HG02970 (cell line): ENCODE results near the gene HMGCLL1.

ENCODE experiments used
- ATAC-seq: cut with Tn5 transposase; IDR thresholded peaks from one replicate; pipeline ENCODE4 v1.9.1; 2021; ENCODE audit warnings: mild to moderate bottlenecking, moderate library complexity, moderate number of reproducible peaks; ENCODE audit not compliant: unreplicated experiment, low FRiP score

The HMGCLL1 gene

GRCh38 chr6:55578537-55579363 is at the start of gene HMGCLL1:
TSS of gene HMGCLL1 (minus strand) at chr6:55579192. CDS start at chr6:55579055, 137 bp downstream.
- no peak for ATAC-seq

- no peak for ATAC-seq
Observed at GRCh38 chr6:55621993-55622392, 43.0 kb upstream of the HMGCLL1 start.

DNA sequence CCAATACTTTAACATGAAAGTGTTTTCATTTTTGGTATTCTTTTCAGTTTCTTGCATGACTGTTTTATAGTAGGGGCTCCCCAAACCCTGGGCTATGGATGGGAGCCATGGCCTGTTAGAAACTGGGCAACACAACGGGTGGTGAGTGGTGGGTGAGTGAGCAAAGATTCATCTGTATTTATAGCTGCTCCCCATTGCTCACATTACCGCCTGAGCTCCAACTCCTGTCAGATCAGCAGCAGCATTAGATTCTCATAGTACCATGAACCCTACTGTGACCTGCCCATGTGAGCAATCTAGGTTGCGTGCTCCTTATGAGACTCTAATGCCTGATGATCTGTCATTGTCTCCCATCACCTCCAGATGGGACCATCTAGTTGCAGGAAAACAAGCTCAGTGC is 42.3 kb upstream of the HMGCLL1 start:
- no peak for ATAC-seq

DNA sequence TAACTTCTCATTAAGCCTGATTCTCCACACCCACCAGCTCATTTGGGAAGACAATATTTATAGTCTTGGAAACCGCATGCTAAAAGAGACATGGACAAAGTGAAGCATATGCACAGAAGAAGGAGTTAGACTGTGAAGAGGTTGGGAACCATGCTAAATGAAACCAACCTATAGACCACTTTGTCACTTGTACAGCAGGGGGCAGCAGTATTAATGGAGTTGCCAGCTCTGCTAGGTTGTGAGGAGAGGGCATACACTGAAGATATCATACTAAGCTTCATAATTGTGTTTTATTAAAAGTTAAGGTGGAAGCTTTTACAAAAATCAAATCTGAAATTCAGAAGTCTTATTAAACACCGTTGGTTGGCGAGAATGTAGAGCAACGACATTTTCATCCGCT is 38.3 kb upstream of the HMGCLL1 start:
- no peak for ATAC-seq

DNA sequence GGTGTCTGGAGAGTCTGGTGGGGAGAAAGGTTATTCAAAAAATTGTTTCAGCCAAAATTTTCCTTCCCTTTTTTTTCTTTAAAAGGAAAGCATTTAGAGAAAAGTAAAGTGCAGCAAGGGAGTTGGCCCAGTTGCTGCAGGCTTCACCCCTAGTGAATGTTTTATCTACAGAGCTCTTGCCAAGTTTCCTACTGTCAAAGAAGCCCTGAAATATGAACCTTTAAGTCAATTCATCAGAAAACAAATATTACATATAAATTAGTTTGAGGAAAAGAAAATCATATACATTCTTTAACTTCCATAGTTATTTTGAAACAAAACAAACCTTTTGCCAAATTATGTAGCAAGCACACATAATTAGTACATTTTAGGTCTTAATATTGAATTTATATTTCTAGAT is 25.0 kb upstream of the HMGCLL1 start:
- no peak for ATAC-seq

GRCh38 chr6:55601120-55601519 is 22.1 kb upstream of the HMGCLL1 start:
- no peak for ATAC-seq

- ATAC-seq: no peak
Observed at GRCh38 chr6:55594442-55594841, 15.4 kb upstream of the HMGCLL1 start.

GRCh38 chr6:55584654-55585354 is 5.8 kb upstream of the HMGCLL1 start:
- no peak for ATAC-seq

GRCh38 chr6:55576811-55577210 is 2.2 kb downstream of the HMGCLL1 start:
- no peak for ATAC-seq

GRCh38 chr6:55574556-55574955 is 4.4 kb downstream of the HMGCLL1 start:
- no peak for ATAC-seq

GRCh38 chr6:55569638-55570037 is 9.4 kb downstream of the HMGCLL1 start:
- no peak for ATAC-seq

- no peak for ATAC-seq
Observed at GRCh38 chr6:55568808-55569439, 10.1 kb downstream of the HMGCLL1 start.

DNA sequence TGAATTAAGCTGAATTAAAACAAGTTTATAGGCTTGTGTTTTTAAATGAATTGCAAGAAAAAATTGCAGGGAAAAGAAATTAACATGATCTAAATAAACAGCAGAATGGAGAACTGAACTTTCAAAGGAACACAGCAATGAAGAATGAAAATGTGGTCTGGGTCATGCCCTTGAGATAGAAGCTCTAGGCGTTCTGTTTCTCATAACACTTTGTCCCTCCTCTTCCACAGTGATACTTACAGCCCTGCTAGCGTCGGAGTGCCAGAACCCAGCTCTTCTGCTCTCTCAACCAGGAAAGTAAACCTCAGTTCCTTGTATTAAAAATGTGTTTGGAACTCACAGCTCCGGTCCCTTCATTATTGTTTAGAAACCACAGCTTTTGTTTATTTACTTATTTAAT is 11.4 kb downstream of the HMGCLL1 start:
- ATAC-seq: no peak

GRCh38 chr6:55566036-55566710 is 12.8 kb downstream of the HMGCLL1 start:
- no peak for ATAC-seq

DNA sequence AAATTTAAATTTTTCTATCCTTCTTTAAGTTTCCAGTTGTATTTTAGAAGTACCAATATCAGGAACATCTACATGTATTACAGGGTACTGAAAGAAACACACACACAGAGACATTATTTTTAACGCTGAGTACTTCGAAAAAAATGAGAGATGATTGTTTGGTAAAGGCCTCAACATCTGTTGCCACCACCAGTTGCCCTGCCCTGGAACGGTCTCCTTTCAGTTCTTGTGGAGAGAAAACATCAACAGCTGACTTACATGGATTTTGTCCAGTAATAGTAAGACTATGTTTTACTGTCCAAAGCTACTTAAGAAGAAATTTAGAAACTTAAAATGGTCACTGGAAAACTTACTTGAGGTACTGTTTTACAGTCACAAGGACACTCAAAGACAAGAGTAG is 16.7 kb downstream of the HMGCLL1 start:
- ATAC-seq: no peak

DNA sequence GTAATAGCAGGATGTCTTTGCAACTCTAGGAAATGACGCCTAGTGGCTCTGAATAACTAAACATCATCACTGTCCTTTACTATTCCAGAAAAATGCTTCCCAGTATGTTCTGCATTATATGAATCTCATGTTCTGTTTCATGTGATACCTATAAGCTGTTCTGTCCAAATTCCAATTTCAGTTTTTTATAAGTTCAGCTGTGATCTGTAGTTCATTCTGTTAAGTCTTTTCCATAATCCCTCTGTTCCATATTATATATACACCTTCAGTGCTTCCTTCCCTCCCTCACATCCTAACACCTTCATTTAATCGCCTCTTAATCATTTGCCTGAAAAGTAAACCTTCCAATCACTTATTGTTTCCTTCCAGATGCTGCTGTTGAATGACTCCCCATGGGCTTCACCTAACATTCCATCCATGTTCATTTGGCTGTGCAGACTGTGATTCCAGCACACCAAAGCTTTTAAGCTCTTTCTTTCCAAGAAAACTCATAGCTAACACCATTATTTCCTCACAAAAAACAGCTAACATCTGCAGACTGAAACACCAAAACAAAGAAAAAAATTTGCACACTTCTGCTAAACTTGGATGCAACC is 18.6 kb downstream of the HMGCLL1 start:
- ATAC-seq: no peak

- no peak for ATAC-seq
Observed at GRCh38 chr6:55557146-55557545, 21.8 kb downstream of the HMGCLL1 start.

GRCh38 chr6:55545791-55546190 is 33.2 kb downstream of the HMGCLL1 start:
- ATAC-seq: no peak

DNA sequence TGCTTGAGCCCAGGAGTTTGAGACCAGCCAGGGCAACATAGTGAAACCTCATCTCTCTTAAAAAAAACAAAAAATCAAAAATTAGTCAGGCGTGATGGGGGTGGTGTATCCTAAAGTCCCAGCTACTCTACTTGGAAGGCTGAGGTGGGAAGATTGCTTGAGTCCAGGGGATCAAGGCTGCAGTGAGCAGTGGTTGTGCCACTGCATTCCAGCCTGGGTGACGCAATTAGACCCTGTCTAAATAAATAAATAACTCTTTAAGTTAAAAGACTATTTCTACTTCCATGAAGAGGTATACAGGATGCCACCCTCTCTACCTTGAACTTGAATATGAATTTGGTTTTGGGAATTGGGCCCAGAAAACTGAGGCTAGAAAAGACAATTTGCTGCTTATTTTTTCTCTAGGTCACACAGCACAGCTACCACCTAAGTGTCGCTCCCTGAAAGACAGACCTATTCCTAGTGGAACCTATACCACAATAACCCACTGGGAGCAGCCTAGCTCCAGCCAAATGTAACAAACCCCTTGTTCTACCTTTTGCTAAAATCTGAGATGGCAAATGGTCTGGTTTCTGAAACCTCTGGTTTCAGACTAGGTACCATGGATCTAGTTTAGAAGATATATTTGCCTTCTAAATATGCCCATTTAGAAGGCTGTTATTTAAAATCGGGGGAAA is 35.2 kb downstream of the HMGCLL1 start:
- ATAC-seq: no peak

- no peak for ATAC-seq
Observed at GRCh38 chr6:55541024-55541423, 38.0 kb downstream of the HMGCLL1 start.
